Liver (tissue), 9 donors: ENCODE data around the gene CHRM1. TPM values are rescaled to one million over a fixed set of nuclear protein-coding genes. Genes with fewer than 3 reads are reported as not detected.

Experiments
- DNase-seq: peaks from one replicate; pipeline ENCODE4 v3.0.0-alpha.2; 2017; ENCODE audit warnings: low spot score
- H3K27ac ChIP-seq, 2 donors: one replicate each; pipeline ENCODE4 v1.7.0; 2013; ENCODE audit warnings: inconsistent platforms in 2 of 2, low read length in 2 of 2, control low read depth in 1 of 2, low read depth in 1 of 2, mild to moderate bottlenecking in 1 of 2
- H3K27me3 ChIP-seq, 4 donors: one replicate each; pipeline versions ENCODE4 v1.6.1 to v1.7.0; 2013; ENCODE audit warnings: low read length in 3 of 4, inconsistent platforms in 1 of 4, mild to moderate bottlenecking in 1 of 4, moderate library complexity in 1 of 4; ENCODE audit not compliant: control insufficient read depth in 4 of 4, insufficient read depth in 4 of 4
- H3K36me3 ChIP-seq, 4 donors: one replicate each; pipeline versions ENCODE4 v1.6.1 to v1.7.0; 2013; ENCODE audit warnings: low read length in 3 of 4, mild to moderate bottlenecking in 3 of 4, low read depth in 1 of 4, moderate library complexity in 1 of 4; ENCODE audit not compliant: control insufficient read depth in 4 of 4, insufficient read depth in 3 of 4
- H3K4me1 ChIP-seq, 4 donors: one replicate each; pipeline versions ENCODE4 v1.6.1 to v1.7.0; 2013; ENCODE audit warnings: low read length in 3 of 4, mild to moderate bottlenecking in 3 of 4, moderate library complexity in 1 of 4; ENCODE audit not compliant: control insufficient read depth in 4 of 4, insufficient read depth in 4 of 4
- H3K4me3 ChIP-seq, 3 donors: one replicate each; pipeline versions ENCODE4 v1.6.1 to v1.7.0; 2013; ENCODE audit warnings: low read length in 3 of 3, control low read depth in 1 of 3, low read depth in 1 of 3, mild to moderate bottlenecking in 1 of 3
- H3K9ac ChIP-seq, 2 donors: one replicate each; pipeline ENCODE4 v1.7.0; 2013; ENCODE audit warnings: low read length in 2 of 2, mild to moderate bottlenecking in 2 of 2, moderate library complexity in 2 of 2, control low read depth in 1 of 2, low read depth in 1 of 2
- H3K9me3 ChIP-seq, 4 donors: one replicate each; pipeline versions ENCODE4 v1.6.1 to v1.7.0; 2013; ENCODE audit warnings: low read length in 3 of 4; ENCODE audit not compliant: control insufficient read depth in 4 of 4
- ATF3 ChIP-seq: IDR thresholded peaks from 2 replicates; pipeline ENCODE4 v1.6.1; 2016; ENCODE audit warnings: antibody characterized with exemption
- EGR1 ChIP-seq, 2 donors: IDR thresholded peaks; 2 replicates each; pipeline ENCODE4 v1.6.1; 2016 to 2018; ENCODE audit warnings: antibody characterized with exemption in 2 of 2, low read depth in 2 of 2
- FOXA1 ChIP-seq: IDR thresholded peaks from 2 replicates; pipeline ENCODE4 v1.6.1; 2016; ENCODE audit warnings: antibody characterized with exemption
- FOXA2 ChIP-seq: IDR thresholded peaks from 2 replicates; pipeline ENCODE4 v1.6.1; 2016; ENCODE audit warnings: antibody characterized with exemption
- GABPA ChIP-seq, 2 donors: IDR thresholded peaks in 1 of 2; conservative IDR thresholded peaks in 1 of 2; 2 replicates each; pipeline ENCODE4 v1.6.1; 2016; ENCODE audit warnings: antibody characterized with exemption in 2 of 2, mild to moderate bottlenecking in 1 of 2, moderate library complexity in 1 of 2
- HNF4G ChIP-seq: IDR thresholded peaks from 2 replicates; pipeline ENCODE4 v1.6.1; 2016; ENCODE audit warnings: antibody characterized with exemption
- JUND ChIP-seq, 2 donors: IDR thresholded peaks; 2 replicates each; pipeline ENCODE4 v1.6.1; 2016; ENCODE audit warnings: antibody characterized with exemption in 2 of 2
- RAD21 ChIP-seq, 2 donors: IDR thresholded peaks; 2 replicates each; pipeline ENCODE4 v1.6.1; 2016; ENCODE audit warnings: antibody characterized with exemption in 2 of 2, mild to moderate bottlenecking in 2 of 2
- REST ChIP-seq: IDR thresholded peaks from 2 replicates; pipeline ENCODE4 v1.6.1; 2016; ENCODE audit warnings: antibody characterized with exemption, mild to moderate bottlenecking
- RXRA ChIP-seq, 2 donors: IDR thresholded peaks; 2 replicates each; pipeline ENCODE4 v1.6.1; 2017 to 2018; ENCODE audit warnings: antibody characterized with exemption in 2 of 2, mild to moderate bottlenecking in 1 of 2
- SP1 ChIP-seq: IDR thresholded peaks from 2 replicates; pipeline ENCODE4 v1.6.1; 2018; ENCODE audit warnings: antibody characterized with exemption, mild to moderate bottlenecking
- TAF1 ChIP-seq: conservative IDR thresholded peaks from 2 replicates; pipeline ENCODE4 v1.6.1; 2016; ENCODE audit warnings: antibody characterized with exemption, mild to moderate bottlenecking
- YY1 ChIP-seq: IDR thresholded peaks from 2 replicates; pipeline ENCODE4 v1.6.1; 2016; ENCODE audit warnings: antibody characterized with exemption, mild to moderate bottlenecking
- WGBS: extraction: QIAGEN DNeasy Blood & Tissue Kit; methylation state at CpG from one replicate; pipeline ENCODE4 v1.1.7; 2013; 5-methylcytosine and 5-hydroxymethylcytosine counted together
- polyA plus RNA-seq, 2 donors: library from polyadenylated mRNA; stranded (reverse) in 1 of 2; unstranded in 1 of 2; fragments of 200-250 nt in 1 of 2; fragments of >200 nt in 1 of 2; fragmentation: Nextera tagmentation in 1 of 2; extraction: Ambion mirVana in 1 of 2; gene quantifications; one replicate each; pipeline versions ENCODE4 v1.2.1 to v1.2.3, GENCODE V29; 2013 to 2015
- total RNA-seq, 2 donors: library from RNA; depleted of rRNA; stranded (reverse); fragments of >200 nt; gene quantifications; one replicate each; pipeline ENCODE4 v1.2.3, GENCODE V29; 2014
- TF ChIP-seq, protein P1 (sequence below): fragments of 150-350 bp; IDR thresholded peaks from 2 replicates; pipeline ENCODE4 v1.5.1; 2017; ENCODE audit warnings: improper control_type of control experiment, low read depth, low read length; ENCODE audit not compliant: missing input control
- TF ChIP-seq, protein P2 (sequence below): IDR thresholded peaks from 2 replicates; pipeline ENCODE4 v1.6.1; 2016; ENCODE audit warnings: antibody characterized with exemption
- donor health status: healthy.
- donor health status: healthy.
- donor health status: healthy.
- donor health status: healthy.
- donor health status: healthy.

CHRM1 gene
- total and polyA plus RNA-seq, 4 donors: not detected

- DNase-seq: no peak
- TF ChIP-seq HNF4G (no peak), YY1 (no peak), FOXA2 (no peak), GABPA (IDR thresholded peaks at IDR 0.05 in 1 of 2, conservative IDR thresholded peaks at IDR 0.05 in 1 of 2) (no peak), JUND (IDR thresholded peaks at IDR 0.05) (no peak), RAD21 (IDR thresholded peaks at IDR 0.05) (no peak), ATF3 (no peak), REST (no peak), EGR1 (IDR thresholded peaks at IDR 0.05; ENCODE audit: low read depth in 2 of 2) (no peak), RXRA (IDR thresholded peaks at IDR 0.05) (no peak), TAF1 (no peak)
- H3K4me1 ChIP-seq: peaks cover 0 to 18% (median 10%) of the 10 kb centered on the region in 4 donors
- H3K36me3 ChIP-seq: no peaks in the 10 kb centered on the region
- H3K9me3 ChIP-seq: no peaks in the 10 kb centered on the region
- 98% methylated on average over 7 of the region's 7 CpGs for WGBS
- no peak overlapping the region for H3K9ac ChIP-seq
- H3K27me3 ChIP-seq: no peaks in the 10 kb centered on the region
- no peak overlapping the region for H3K27ac ChIP-seq
- H3K4me3 ChIP-seq: no peak overlapping the region
Measured at GRCh38 chr11:62874851-62875250, 46.3 kb downstream of the CHRM1 start.

- no peak for DNase-seq
- H3K36me3 ChIP-seq: no peaks in the 10 kb centered on the region
- TF ChIP-seq JUND (IDR thresholded peaks at IDR 0.05) (no peak), YY1 (no peak), GABPA (IDR thresholded peaks at IDR 0.05 in 1 of 2, conservative IDR thresholded peaks at IDR 0.05 in 1 of 2) (no peak), HNF4G (no peak), FOXA1 (no peak), RAD21 (IDR thresholded peaks at IDR 0.05) (no peak), ATF3 (no peak), REST (no peak), RXRA (IDR thresholded peaks at IDR 0.05) (no peak), SP1 (no peak)
- TF ChIP-seq, protein P1, sequence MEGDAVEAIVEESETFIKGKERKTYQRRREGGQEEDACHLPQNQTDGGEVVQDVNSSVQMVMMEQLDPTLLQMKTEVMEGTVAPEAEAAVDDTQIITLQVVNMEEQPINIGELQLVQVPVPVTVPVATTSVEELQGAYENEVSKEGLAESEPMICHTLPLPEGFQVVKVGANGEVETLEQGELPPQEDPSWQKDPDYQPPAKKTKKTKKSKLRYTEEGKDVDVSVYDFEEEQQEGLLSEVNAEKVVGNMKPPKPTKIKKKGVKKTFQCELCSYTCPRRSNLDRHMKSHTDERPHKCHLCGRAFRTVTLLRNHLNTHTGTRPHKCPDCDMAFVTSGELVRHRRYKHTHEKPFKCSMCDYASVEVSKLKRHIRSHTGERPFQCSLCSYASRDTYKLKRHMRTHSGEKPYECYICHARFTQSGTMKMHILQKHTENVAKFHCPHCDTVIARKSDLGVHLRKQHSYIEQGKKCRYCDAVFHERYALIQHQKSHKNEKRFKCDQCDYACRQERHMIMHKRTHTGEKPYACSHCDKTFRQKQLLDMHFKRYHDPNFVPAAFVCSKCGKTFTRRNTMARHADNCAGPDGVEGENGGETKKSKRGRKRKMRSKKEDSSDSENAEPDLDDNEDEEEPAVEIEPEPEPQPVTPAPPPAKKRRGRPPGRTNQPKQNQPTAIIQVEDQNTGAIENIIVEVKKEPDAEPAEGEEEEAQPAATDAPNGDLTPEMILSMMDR: no peak
- TF ChIP-seq, protein P2, sequence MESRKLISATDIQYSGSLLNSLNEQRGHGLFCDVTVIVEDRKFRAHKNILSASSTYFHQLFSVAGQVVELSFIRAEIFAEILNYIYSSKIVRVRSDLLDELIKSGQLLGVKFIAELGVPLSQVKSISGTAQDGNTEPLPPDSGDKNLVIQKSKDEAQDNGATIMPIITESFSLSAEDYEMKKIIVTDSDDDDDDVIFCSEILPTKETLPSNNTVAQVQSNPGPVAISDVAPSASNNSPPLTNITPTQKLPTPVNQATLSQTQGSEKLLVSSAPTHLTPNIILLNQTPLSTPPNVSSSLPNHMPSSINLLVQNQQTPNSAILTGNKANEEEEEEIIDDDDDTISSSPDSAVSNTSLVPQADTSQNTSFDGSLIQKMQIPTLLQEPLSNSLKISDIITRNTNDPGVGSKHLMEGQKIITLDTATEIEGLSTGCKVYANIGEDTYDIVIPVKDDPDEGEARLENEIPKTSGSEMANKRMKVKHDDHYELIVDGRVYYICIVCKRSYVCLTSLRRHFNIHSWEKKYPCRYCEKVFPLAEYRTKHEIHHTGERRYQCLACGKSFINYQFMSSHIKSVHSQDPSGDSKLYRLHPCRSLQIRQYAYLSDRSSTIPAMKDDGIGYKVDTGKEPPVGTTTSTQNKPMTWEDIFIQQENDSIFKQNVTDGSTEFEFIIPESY: no peak
Measured at GRCh38 chr11:62865635-62866034, 55.5 kb downstream of the CHRM1 start.

More at GRCh38 chr11:62865635-62866034, 55.5 kb downstream of the CHRM1 start:
- H3K9me3 ChIP-seq: no peaks in the 10 kb centered on the region
- no peaks in the 10 kb centered on the region for H3K27me3 ChIP-seq
- H3K9ac ChIP-seq: no peak overlapping the region
- no peaks in the 10 kb centered on the region for H3K4me1 ChIP-seq
- no peak overlapping the region for H3K27ac ChIP-seq
- 82% methylated on average over 6 of the region's 6 CpGs for WGBS
- H3K4me3 ChIP-seq: no peak overlapping the region
